ENCODE results near the gene MPL.
"Not testable (repeated sequence)": the region's sequence is repeated elsewhere in the genome, so short reads cannot be mapped to it uniquely, and the experiment has no call there.

MPL gene

DNA sequence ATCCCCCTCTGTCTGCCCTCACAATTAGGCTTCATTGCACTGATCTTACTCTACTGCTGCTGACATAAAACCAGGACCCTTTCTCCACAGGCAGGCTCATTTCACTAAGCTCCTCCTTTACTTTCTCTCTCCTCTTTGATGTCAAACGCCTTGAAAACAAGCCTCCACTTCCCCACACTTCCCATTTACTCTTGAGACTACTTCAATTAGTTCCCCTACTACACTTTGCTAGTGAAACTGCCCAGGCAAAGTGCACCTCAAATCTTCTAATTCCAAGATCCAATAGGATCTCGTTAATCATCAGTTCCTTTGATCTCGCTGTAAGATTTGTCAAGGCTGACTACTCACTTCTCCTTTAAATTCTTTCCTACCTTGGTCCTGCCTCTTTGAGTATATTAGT is 15.3 kb downstream of the MPL start:
- no peak for DNase-seq (ENCODE audit: low read depth in 2 of 2, low spot score in 1 of 2)

DNA sequence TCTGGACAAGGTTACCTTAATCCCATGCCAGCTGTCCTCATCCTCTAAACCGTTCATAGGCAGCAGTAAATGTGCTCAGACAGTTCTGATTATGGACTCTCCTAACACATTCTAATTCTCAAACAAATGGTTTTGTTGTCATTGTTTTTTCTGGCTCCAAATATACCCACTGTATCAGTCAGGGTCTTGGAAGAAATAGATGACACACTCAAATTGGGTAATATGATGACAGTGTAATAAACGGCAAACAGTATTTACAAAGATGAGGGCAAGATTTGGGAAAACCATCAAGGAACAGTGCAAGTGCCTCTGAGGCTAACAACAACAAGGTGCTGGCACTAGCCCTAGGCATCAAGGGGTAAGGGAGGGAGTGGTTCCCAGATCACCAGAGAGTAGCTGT is 16.9 kb downstream of the MPL start:
- DNase-seq (ENCODE audit: low read depth in 2 of 2, low spot score in 1 of 2) = no peak

DNA sequence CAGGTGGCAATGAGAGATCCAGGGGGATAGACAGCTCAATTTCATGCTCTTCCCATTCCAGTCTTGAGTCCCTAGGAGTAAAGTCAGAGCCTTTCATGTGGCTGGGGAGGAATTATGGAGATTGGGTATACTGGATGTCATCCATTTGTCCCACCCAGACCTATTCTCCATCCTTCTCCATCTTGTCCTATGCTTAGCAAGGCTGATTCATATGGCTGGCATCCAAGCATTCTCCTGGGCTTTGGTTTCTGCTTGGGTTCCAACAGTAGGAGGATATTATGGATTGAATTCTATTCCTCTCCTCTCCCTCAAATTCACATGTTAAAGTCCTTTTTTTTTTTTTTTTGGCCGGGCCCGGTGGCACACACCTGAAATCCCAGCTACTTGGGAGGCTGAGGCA is 17.3 kb downstream of the MPL start:
- DNase-seq (ENCODE audit: low read depth in 2 of 2, low spot score in 1 of 2) = no peak

DNA sequence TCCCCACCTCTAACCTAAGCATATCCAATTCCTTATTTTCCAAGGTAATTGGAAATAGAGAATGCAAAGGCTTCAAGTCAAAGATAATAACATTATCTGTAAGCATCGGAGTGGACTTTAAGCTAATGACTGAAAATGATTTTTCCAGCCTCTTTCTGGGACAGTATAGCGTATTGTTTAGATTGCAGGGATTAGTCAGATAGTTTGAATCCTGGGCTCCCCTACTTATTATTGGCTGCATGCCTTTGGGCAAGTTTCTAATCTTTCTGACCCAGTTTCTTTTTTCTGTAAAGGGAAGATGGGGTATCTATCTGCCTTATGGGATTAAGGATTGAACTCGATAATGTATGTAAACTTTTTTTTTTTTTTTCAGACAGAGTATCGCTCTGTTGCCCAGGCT is 19.6 kb downstream of the MPL start:
- no peak for DNase-seq (ENCODE audit: low read depth in 2 of 2, low spot score in 1 of 2)

DNA sequence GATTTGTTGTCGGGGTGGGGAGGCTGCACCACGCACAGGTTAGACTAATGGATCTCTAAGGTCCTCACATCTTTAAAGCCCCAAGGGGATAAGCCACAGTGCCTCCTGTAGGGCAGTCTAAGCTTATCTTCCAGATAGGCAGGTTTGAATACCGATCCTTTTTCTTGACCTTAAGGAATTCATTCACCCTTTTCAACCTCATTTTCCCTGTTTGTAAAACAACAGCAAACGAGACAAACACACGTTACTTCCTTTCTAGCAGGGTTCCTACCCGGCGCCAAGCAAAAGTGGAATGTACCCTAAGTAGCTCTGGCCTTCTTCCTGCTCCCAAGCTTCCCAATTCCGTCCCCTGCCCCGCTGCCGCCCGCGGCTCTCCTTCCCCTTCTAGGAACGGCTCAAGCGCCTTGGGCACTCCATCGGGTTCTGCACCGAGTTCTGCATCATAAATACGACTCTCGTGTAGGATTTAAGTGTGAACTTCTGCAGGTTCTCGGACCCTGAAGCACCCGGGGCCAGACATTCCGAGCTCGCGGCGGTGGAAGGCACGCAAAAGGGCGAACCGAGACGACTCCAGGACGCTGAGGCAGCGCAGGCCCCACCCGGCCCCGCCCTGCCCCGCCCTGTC is 20.6 kb downstream of the MPL start:
- no peak for DNase-seq (ENCODE audit: low read depth in 2 of 2, low spot score in 1 of 2)

DNA sequence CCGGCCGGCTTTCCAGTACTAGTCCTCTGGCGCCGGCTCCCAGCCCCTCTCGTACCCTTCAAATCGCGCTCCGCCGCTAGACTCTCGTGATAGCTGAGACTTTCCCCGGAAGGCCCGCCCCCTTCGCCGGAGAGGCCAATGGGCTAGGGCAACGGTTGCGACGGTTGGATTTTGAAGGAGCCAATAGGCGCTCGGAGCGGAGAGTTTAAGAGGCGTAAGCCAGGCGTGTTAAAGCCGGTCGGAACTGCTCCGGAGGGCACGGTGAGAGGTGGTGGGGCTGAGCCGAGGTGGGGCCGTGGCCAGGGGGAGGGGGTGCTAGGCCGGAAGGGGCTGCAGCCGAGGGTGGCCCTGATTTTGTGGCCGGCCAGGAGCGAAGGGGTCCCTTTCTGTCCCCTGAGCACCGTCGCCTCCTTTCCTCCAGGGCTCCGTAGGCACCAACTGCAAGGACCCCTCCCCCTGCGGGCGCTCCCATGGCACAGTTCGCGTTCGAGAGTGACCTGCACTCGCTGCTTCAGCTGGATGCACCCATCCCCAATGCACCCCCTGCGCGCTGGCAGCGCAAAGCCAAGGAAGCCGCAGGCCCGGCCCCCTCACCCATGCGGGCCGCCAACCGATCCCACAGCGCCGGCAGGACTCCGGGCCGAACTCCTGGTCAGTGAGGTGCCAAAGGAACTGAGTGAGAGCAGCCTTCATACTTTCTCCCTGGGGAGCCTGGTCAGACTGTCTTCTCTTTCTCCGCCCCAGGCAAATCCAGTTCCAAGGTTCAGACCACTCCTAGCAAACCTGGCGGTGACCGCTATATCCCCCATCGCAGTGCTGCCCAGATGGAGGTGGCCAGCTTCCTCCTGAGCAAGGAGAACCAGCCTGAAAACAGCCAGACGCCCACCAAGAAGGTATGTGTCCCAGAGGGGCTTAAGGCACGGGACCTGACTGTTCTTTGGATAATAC is 21.4 kb downstream of the MPL start, which contains the start of gene CDC20:
Gene CDC20 (plus strand): TSS at position 236 of the 948 bp plus-strand sequence. CDS start 235 bp downstream, at position 471.
- DNase-seq (ENCODE audit: low read depth in 2 of 2, low spot score in 1 of 2) = peak; percentile 91 to 97

DNA sequence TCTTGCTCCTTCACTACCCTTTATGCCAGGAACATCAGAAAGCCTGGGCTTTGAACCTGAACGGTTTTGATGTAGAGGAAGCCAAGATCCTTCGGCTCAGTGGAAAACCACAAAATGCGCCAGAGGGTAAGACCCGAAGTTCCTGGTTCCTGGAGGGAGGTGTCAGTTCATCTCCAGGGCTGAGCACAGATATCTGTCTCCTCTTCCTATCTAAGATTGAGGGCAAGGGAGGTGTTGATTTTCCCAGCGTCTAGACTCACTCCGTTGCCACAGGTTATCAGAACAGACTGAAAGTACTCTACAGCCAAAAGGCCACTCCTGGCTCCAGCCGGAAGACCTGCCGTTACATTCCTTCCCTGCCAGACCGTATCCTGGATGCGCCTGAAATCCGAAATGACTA is 22.1 kb downstream of the MPL start:
- DNase-seq (ENCODE audit: low read depth in 2 of 2, low spot score in 1 of 2) = no peak

DNA sequence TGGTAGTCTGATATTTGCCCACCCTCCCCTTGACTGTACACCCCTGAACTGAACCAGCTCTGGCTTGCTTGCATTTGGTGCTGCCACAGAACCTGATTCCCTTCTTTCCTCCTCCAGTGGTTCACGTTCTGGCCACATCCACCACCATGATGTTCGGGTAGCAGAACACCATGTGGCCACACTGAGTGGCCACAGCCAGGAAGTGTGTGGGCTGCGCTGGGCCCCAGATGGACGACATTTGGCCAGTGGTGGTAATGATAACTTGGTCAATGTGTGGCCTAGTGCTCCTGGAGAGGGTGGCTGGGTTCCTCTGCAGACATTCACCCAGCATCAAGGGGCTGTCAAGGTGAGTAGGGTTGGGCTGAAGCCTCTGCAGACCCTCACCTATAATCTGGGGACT is 23.0 kb downstream of the MPL start:
- no peak for DNase-seq (ENCODE audit: low read depth in 2 of 2, low spot score in 1 of 2)

DNA sequence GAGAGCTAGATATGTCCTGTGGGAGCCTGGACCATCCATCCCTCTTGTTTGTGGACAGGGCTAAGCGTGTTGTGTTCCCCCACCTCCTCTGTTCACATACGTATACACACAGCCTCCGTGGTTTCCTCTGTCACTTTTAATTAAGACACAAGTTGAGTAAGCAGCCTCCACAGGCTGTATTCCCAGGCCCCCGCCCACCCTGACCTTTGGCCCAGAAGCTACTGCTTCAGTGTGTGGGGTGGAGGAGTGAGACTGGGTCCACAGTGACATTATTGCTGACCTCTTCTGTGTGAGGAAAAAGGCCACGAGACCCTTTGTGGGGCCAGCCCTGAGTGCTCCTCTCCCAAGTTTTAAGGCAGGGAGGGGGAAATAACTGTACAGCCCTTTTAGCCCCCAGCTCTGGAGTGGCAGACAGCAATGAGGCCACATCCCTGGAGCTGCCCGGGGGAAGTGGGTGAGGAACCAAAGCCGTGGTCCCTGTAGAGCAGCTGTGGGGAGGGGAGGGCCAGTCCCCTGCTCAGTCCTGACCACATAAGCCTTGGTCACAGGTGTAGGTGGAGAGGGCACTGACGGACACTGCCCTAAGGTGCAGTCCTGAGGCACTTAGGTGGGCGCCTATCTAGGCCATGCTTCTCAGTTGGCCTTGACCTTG is 25.8 kb downstream of the MPL start:
- no peak for DNase-seq (ENCODE audit: low read depth in 2 of 2, low spot score in 1 of 2)

DNA sequence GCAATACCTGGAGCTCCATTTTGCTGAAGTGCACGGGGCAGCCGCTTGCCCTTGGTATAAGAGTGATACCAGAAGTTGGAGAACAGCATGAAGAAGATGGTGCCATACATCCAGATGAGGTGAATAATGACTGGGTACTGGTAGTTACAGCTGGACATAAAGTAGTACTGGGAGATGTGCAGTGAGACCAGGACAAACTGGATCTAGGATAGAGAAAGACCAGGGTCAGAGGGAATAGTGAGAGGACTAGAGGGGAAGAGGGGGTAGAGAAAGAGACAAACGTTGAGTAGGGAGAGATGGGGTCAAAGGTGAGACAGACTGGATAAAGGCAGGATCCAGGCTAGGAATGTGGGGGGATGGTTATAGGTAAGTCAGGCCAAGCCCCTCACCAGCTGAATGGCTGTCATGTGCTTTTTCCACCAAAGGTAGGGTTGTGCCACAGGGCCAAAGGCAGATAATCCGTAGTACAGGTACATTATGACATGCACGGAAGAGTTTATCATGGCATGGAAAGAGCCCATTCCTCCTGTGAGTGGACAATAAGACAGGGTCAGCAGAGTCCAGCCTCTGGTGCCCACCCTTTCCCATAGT is 26.4 kb downstream of the MPL start:
- DNase-seq (ENCODE audit: low read depth in 2 of 2, low spot score in 1 of 2) = no peak

DNA sequence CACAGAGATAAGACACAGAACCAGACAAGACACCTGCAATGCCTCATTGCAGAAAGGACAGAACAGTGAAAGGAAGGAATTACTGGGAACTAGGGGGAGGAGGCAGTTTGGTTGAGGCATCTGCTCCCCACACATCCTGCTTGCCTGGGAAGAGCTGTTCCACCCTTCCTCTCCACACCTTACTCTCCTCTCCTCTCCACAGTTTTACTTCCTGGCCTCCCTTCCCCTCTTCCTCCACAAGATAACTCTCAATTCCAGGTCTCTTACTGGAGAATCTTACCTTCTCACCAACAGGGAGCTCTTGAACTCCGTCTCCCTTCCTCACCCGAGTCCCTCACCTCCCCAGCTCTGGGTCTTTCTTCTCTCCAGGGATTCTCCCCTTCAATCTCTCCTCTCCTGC is 28.1 kb downstream of the MPL start:
- DNase-seq (ENCODE audit: low read depth in 2 of 2, low spot score in 1 of 2) = no peak

DNA sequence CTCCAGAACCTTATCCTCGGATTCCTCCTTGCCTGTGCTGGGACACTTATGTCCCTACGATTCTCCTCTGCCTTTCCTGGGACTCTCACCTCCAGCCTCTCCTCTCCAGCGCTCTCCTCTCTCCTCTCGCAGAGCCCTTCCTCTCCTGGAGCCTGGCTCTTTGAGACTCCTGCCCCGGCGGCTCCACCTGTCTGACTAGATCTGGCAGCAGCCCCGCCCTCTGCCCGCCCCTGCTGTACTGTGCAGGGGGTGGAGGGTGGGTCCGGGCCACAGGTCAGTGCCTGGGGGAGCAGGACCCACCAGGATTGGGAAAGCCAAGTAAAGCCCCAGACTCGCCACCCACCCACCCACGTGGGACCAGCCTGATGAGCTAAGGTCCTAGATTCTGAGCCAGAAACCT is 28.6 kb downstream of the MPL start:
- DNase-seq (ENCODE audit: low read depth in 2 of 2, low spot score in 1 of 2) = no peak

DNA sequence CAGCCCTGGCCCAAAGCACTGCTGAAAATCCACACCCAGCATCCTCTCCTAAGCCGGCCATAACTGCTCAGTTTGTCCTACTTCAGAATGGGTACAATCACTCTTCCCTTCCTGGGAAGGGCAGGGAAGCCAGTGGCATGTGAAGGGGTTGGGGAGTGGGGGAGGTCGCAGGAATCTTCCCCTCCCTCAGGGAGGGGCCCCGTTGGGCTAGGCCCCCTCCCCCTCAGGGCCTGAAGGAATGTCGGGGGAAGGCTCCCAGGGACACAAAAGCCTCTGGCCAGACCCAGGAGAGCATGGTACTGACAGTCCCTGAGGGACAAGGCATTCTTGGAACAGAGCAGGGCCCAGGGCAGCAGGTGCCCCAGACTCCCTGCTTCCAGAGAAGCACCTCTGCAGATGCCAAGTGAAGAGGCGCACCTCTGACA is 29.0 kb downstream of the MPL start:
- DNase-seq (ENCODE audit: low read depth in 2 of 2, low spot score in 1 of 2) = no peak

DNA sequence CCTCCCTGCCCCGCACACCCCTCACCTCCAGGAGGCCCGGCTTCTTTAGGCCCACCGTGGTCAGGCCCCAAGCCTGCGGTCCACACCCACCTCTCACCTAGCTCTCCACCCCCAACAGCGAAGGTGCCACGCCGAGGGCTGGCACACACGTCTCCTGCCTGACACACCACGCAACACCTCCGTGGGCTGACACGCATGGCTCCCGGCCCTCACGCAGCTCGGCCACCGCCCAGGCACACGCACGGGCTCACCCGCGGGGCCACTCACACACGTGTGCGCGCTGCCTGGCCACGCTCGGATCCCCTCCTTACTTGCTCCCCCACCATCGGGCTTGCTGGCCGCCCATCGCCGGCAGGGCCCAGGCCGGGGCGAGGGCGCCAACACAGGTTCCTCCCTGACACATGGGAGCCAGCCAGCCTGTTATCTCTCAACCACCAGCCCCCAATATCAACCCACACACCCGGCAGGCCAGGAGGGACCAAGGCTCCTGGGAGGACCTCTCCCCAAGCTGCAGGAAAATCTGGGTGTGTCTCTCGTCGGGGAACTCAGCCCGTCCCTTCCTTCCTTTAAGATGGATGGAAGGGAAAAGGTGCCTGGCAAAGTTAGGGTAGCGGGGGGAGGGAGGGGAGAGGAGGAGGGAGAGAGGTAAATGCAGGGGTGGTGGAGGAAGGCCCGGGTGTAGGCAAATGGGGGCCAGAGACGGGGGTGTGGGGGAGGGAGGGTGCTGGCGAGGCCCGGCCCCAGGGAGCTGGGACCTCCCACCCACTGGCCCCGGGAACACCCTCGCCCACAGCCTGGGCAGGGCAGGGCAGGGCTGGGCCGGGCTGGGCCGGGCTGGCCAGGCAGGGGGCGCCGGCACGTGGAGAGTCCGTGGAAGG is 29.6 kb downstream of the MPL start:
- peak; percentile 11 to 22 for DNase-seq (ENCODE audit: low read depth in 2 of 2, low spot score in 1 of 2)

DNA sequence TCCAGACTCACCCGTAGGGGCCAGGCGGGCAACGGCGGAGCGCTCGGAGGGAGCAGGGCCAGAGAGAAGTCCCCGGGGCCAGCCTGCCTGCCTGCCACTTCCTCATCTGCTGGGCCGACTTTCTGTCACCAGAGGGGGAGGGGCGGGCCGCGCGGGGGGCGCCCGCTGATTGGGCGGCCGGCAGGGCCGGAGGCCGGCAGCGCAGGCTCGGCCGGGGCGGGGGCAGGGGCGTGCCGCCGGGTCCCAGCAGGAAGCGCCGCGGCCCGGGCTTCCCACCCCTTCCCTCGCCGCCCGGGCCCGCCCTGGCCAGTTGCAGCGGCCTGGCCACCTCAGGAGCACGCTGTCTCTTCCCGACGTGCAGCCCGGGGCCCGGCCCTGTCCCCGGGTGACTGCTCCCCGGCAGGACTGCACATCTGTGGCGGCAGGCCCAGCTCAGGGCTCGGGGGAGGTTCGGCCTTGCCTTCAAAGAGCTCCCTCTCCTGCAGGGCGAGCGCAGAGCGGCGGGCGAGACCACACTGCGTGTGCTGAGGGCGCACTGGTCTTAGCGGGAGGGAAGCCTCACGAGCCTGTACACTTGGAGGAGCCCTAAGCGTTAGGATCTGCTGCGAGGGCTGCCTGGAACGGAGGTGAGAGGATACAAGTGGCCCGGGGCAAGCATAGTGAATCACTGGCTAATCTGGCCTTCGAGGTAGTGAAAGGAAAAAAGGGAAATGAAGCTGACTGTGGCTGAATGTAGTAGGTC is 30.5 kb downstream of the MPL start, which contains the start of gene ELOVL1:
Gene ELOVL1 (minus strand): TSS at position 108 of the 742 bp plus-strand sequence. CDS start 2,402 bp downstream, outside the sequence.
- DNase-seq (ENCODE audit: low read depth in 2 of 2, low spot score in 1 of 2) = peak; percentile 58 to 75

DNA sequence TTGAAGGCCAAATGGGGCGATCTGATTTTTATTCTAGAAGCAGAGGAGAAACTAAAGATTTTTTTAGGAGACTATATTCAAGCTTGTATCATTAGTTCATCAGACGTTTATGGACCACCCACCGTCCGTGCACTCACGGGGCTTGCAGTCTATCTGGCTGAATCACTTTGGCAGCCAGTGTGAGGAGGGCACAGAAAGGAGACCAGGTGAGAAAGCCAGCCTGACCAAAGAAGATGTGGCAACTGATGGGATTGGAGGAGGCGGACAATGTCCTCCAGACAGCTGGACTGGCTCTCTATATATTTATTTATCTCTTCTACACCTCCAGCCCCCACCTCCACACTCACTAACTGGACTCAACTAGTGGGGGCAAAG is 31.0 kb downstream of the MPL start:
- no peak for DNase-seq (ENCODE audit: low read depth in 2 of 2, low spot score in 1 of 2)

DNA sequence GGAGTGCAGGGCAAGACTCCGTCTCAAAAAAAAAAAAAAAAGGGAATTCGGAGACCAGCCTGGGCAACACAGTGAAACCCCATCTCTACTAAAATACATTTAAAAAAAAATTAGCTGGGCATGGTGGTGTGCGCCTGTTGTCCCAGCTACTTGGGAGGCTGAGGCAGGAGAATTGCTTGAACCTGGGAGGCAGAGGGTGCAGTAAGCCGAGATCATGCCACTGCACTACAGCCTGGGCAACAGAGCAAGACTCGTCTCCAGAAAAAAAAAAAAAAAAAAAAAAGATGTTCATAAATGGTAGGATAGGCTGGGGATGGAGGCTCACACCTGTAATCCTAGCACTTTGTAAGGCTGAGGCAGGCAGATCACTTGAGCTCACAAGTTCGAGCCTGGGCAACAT is 32.2 kb downstream of the MPL start:
- DNase-seq (ENCODE audit: low read depth in 2 of 2, low spot score in 1 of 2) = not testable (repeated sequence)

DNA sequence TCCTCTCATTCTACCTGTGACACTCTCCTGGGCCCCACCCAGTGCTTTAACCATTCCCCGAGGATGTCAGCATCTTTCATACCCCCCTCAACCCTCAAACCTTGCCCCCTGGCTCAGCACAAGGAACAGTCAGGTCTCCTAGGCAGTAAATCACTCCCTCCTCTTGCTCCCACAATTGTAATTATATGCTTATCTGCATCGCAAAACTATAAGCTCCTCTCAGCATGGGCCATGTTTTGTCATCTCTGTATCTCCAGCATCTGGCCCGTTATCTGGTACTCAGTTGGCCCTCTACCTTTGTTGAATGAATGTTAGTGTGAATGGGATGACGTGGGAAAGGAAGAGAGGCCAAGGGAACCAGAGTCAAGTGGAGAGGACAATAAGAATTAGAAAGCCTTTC is 32.9 kb downstream of the MPL start:
- DNase-seq (ENCODE audit: low read depth in 2 of 2, low spot score in 1 of 2) = no peak

DNA sequence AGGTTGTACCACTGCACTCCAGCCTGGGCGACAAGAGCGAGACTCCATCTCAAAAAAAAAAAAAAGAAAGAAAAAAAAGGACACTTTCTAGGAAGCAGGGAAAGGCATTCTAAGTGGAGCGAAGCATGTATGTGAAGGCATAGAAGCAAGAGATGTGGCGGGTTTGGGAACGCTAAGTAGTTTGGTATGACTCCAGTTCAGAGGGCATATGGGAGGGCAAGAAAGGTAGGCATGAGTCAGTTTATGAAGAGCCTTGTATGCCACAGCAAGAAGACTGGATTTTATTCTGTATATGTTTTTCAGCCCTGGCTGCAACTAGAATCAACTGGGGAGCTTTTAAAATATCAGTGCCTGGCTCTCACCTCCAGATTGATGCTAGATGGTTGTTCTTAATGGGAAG is 34.6 kb downstream of the MPL start:
- DNase-seq (ENCODE audit: low read depth in 2 of 2, low spot score in 1 of 2) = no peak
